ENCODE data around the gene MAF. TPM values are rescaled to one million over a fixed set of nuclear protein-coding genes. Genes with fewer than 3 reads are reported as not detected.

MAF gene
- total RNA-seq, 4 donors from 2014 or later = 45.3 to 55.7 (median 46.8) TPM

GRCh38 chr16:79561729-79562128 lies 38.8 kb downstream of the MAF start:
- TF ChIP-seq, protein P1, sequence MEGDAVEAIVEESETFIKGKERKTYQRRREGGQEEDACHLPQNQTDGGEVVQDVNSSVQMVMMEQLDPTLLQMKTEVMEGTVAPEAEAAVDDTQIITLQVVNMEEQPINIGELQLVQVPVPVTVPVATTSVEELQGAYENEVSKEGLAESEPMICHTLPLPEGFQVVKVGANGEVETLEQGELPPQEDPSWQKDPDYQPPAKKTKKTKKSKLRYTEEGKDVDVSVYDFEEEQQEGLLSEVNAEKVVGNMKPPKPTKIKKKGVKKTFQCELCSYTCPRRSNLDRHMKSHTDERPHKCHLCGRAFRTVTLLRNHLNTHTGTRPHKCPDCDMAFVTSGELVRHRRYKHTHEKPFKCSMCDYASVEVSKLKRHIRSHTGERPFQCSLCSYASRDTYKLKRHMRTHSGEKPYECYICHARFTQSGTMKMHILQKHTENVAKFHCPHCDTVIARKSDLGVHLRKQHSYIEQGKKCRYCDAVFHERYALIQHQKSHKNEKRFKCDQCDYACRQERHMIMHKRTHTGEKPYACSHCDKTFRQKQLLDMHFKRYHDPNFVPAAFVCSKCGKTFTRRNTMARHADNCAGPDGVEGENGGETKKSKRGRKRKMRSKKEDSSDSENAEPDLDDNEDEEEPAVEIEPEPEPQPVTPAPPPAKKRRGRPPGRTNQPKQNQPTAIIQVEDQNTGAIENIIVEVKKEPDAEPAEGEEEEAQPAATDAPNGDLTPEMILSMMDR (IDR thresholded peaks at IDR 0.05; ENCODE audit: low read depth) = no peak

DNA sequence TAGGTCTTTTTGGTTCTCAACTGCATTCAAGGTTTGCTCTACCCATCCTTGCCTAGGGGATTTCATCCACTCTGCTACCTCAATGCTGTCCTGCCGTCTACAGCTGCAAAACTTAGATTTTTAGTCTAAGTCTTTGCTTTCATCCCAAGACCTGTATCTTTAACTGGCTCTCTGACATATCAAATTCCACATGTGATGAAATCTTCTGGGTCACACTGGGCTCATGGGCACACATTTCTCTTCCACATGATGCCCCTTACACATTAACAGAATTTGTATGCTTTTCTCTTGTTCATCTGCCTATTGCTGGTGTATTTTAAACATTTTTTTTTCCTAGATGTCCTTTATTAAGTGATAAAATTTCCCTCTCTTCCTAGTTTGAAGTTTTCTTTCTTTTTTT lies 39.6 kb downstream of the MAF start:
- TF ChIP-seq, protein P1 (IDR thresholded peaks at IDR 0.05; ENCODE audit: low read depth) = no peak

DNA sequence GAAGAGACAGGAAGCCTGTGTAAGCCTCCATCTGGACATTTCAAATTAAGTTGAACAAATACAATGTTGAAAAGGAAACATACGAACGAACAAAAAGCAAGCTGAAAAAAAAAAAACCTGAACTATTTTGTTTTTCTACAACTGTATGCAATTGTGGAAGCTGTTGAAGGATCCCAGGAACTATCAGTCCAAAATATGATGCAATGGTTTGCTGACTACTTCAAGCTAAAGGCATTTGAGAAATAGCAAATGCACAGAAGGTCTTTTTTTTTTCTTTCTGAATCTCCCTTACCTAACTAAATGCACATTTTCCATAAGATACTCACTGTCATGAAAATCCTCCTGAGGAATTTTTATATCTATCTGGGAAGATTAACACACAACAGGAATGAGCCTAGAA lies 40.2 kb downstream of the MAF start:
- TF ChIP-seq, protein P1 (IDR thresholded peaks at IDR 0.05; ENCODE audit: low read depth) = no peak

- TF ChIP-seq, protein P1 (IDR thresholded peaks at IDR 0.05; ENCODE audit: low read depth) = no peak
Measured at GRCh38 chr16:79559532-79559931, 41.0 kb downstream of the MAF start.

GRCh38 chr16:79557421-79557820 lies 43.1 kb downstream of the MAF start:
- TF ChIP-seq, protein P1 (IDR thresholded peaks at IDR 0.05; ENCODE audit: low read depth) = no peak

- TF ChIP-seq, protein P1 (IDR thresholded peaks at IDR 0.05; ENCODE audit: low read depth) = no peak
Measured at GRCh38 chr16:79554912-79555311, 45.6 kb downstream of the MAF start.

GRCh38 chr16:79550373-79550772 lies 50.2 kb downstream of the MAF start:
- TF ChIP-seq, protein P1 (IDR thresholded peaks at IDR 0.05; ENCODE audit: low read depth) = no peak
